Ovary (tissue), 3 donors: ENCODE results near the gene RBM4B.

Experiments
- CTCF ChIP-seq, 3 donors: fragments of 450-650 bp in 2 of 3; fragments of 200-600 bp in 1 of 3; IDR thresholded peaks; one replicate each; pipeline versions ENCODE4 v1.5.1 to v1.8.0; 2016 to 2022; ENCODE audit warnings: antibody characterized with exemption in 3 of 3, mild to moderate bottlenecking in 1 of 3
- POLR2A ChIP-seq: fragments of 450-650 bp; IDR thresholded peaks from one replicate; pipeline ENCODE4 v1.6.1; 2017; ENCODE audit warnings: antibody characterized with exemption, mild to moderate bottlenecking, moderate library complexity
- donor health status: DM: no; HTN: no; CAD: no.

DNA sequence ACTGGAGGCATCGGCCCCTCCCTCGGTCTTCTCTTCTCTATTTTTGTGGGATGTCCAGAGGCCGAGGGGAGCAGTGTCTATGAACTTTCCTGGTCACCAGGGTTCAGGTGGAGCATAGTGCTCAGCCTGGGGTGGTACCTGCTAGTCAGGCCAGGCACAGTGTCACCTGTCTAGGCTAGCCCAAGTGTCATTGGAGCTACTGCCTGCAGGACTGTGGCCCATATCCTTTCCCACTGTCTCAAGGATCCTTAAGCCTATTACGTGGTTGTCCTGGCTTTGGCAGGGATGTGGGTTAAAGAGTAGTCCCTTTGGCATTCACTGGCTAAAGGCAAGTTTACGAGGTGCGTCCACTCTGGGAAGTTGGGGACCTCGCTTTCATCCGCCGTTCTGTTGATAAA lies 51.9 kb downstream of the RBM4B start:
- TF ChIP-seq CTCF (IDR thresholded peaks at IDR 0.05) (no peak), POLR2A (no peak)
